ENCODE results near the gene IRGC. TPM values are rescaled to one million over a fixed set of nuclear protein-coding genes. Genes with fewer than 3 reads are reported as not detected.

The IRGC gene
- total RNA-seq, 1 experiment from 2014 or later = not detected

DNA sequence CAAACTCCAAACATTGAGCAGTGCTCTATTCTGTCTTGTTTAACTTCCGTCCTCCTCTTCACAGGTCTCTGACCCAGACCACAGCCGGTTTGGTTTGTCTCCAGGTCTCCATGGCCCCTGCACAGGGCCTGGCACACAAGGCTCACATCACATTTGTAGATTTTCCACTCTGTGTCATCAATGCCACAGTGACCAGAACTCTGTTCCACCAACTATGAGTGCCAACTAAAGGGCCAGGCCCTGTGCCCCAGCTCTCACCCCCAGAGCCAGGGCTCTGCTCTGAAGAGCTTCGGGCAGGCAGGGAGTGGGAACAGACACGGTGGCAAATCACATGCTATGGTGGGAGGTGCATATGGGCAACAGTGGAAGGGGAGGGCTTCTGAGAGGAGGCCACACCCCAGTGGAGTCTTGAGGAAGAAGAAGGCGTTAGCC lies 22.9 kb downstream of the IRGC start:
- Mint-ChIP-seq H3K9me3 (ENCODE audit: unreplicated experiment) (no peaks in the 10 kb centered on the region), H3K27me3 (ENCODE audit: insufficient read depth, unreplicated experiment) (no peaks in the 10 kb centered on the region), H3K4me1 (ENCODE audit: low read depth, unreplicated experiment) (peaks cover 4% of the 10 kb centered on the region), H3K4me3 (ENCODE audit: unreplicated experiment) (no peak overlapping the region), H3K27ac (ENCODE audit: unreplicated experiment) (peak overlapping the region; percentile 5), H3K36me3 (ENCODE audit: insufficient read depth, unreplicated experiment) (peaks cover 81% of the 10 kb centered on the region)
- CTCF ChIA-PET = no interaction called here
- Histone ChIP-seq H3K36me3 (ENCODE audit: control insufficient read depth, insufficient read depth, low read length) (peaks cover 17% of the 10 kb centered on the region), H3K27me3 (replicated peaks; ENCODE audit: control insufficient read depth, insufficient read depth, low read length) (no peaks in the 10 kb centered on the region), H3K4me3 (ENCODE audit: low read depth, low read length) (no peak overlapping the region), H3K4me1 (peaks cover 9% of the 10 kb centered on the region), H3K9me3 (no peaks in the 10 kb centered on the region)
- TF ChIP-seq, protein P1, sequence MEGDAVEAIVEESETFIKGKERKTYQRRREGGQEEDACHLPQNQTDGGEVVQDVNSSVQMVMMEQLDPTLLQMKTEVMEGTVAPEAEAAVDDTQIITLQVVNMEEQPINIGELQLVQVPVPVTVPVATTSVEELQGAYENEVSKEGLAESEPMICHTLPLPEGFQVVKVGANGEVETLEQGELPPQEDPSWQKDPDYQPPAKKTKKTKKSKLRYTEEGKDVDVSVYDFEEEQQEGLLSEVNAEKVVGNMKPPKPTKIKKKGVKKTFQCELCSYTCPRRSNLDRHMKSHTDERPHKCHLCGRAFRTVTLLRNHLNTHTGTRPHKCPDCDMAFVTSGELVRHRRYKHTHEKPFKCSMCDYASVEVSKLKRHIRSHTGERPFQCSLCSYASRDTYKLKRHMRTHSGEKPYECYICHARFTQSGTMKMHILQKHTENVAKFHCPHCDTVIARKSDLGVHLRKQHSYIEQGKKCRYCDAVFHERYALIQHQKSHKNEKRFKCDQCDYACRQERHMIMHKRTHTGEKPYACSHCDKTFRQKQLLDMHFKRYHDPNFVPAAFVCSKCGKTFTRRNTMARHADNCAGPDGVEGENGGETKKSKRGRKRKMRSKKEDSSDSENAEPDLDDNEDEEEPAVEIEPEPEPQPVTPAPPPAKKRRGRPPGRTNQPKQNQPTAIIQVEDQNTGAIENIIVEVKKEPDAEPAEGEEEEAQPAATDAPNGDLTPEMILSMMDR (IDR thresholded peaks at IDR 0.05; ENCODE audit: insufficient read depth in 1 of 2, low read depth in 1 of 2, low read length in 1 of 2, severe bottlenecking in 1 of 2, unreplicated experiment in 1 of 2) = no peak
- POLR2A ChIA-PET = no interaction called here
- no TSS peak for BruUV-seq (replicated peaks)
- intact Hi-C loops (cut with micrococcal nuclease; ENCODE audit: unreplicated experiment) = no loop called here
- DNase-seq = no peak

DNA sequence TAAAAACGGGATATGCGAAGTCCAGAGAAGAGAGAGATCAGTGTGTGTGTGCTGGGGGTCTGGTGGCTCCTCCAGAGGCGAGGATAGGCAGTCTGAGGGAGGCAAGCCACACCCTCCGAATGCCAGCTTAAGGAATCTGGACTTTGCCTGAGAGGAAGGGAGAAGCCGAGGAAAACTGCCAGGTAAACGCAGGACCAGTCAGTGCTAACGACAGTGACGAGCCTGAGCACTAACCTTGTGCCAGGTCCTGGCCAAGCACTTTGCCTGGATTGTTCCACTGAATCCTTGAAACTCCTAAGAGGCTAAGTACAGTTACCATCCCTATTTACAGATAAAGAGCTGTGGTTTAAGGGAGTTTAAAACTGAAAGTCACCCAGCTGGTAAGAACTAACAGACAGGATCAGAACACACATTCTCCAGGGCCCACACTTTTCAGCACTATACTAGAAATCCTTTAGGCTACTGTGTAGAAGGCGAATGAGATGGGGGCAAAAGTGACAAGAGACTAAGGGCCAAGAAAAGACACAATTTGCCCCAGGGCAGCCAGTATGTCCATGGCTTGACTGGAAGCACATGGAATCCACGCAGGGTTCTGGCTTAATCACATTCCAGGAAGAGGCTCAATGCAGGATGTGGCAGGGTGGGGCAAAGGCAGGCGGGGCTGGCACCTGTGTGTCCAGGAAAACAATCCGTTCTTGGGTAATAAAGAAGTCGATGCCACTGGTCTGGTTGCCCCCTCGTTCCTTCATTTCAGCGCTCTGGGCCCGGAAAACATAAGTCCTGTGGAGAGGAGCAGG lies 23.8 kb downstream of the IRGC start:
- Histone ChIP-seq H3K4me3 (ENCODE audit: low read depth, low read length) (no peak overlapping the region), H3K27me3 (replicated peaks; ENCODE audit: control insufficient read depth, insufficient read depth, low read length) (no peaks in the 10 kb centered on the region), H3K36me3 (ENCODE audit: control insufficient read depth, insufficient read depth, low read length) (peaks cover 15% of the 10 kb centered on the region), H3K9me3 (no peaks in the 10 kb centered on the region), H3K4me1 (peaks cover 9% of the 10 kb centered on the region)
- Mint-ChIP-seq H3K4me3 (ENCODE audit: unreplicated experiment) (no peak overlapping the region), H3K27me3 (ENCODE audit: insufficient read depth, unreplicated experiment) (no peaks in the 10 kb centered on the region), H3K4me1 (ENCODE audit: low read depth, unreplicated experiment) (peaks cover 4% of the 10 kb centered on the region), H3K27ac (ENCODE audit: unreplicated experiment) (peak overlapping the region; percentile 5), H3K36me3 (ENCODE audit: insufficient read depth, unreplicated experiment) (peaks cover 77% of the 10 kb centered on the region), H3K9me3 (ENCODE audit: unreplicated experiment) (no peaks in the 10 kb centered on the region)
- POLR2A ChIA-PET = no interaction called here
- TF ChIP-seq, protein P1 (IDR thresholded peaks at IDR 0.05; ENCODE audit: insufficient read depth in 1 of 2, low read depth in 1 of 2, low read length in 1 of 2, severe bottlenecking in 1 of 2, unreplicated experiment in 1 of 2) = no peak
- CTCF ChIA-PET = interaction anchor here (0.6 kb wide), 1 partner anchor 179 kb away, joined by 3 read pairs; no protein-coding TSS in a partner anchor
- BruUV-seq (replicated peaks) = no TSS peak
- intact Hi-C loops (cut with micrococcal nuclease; ENCODE audit: unreplicated experiment) = no loop called here
- DNase-seq = no peak

DNA sequence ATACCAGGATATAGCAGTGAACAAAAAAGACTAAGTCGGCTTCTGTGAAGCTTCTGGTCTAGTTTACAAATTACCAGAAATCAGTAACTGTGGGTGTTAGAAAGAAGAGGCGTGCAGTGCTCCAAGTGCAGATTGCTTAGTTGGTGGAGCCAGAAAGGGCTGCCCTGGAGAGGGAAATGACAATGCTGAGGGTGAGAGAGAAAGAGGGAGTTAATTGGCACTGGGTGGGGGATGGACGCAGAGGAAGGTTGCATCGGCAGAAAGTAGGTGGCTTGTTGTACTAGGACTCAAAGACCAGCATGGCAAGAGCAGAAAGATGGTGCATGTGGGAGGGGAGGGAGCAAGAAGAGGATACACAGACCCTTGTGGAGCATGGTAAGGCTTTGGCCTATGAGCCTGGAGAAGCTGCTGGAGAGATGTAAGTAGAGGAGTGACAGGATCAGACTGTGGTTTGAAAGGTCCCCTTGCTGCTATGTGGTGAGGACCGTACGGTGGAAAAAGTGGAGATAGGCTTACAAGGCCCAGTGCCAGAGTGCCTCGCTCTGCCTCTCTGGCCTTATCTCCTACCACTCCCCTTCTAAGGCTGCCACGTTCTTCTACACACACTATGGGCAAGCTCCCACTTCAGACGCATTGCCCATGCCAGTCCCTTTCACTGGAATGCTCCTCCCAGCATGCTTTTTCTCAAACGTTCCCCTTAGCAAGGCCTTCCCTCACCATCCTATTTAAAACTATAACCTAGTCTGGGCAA lies 25.4 kb downstream of the IRGC start:
- TF ChIP-seq, protein P1 (IDR thresholded peaks at IDR 0.05; ENCODE audit: insufficient read depth in 1 of 2, low read depth in 1 of 2, low read length in 1 of 2, severe bottlenecking in 1 of 2, unreplicated experiment in 1 of 2) = no peak
- Histone ChIP-seq H3K27me3 (replicated peaks; ENCODE audit: control insufficient read depth, insufficient read depth, low read length) (no peaks in the 10 kb centered on the region), H3K4me3 (ENCODE audit: low read depth, low read length) (no peak overlapping the region), H3K4me1 (peaks cover 9% of the 10 kb centered on the region), H3K36me3 (ENCODE audit: control insufficient read depth, insufficient read depth, low read length) (peaks cover 16% of the 10 kb centered on the region), H3K9me3 (no peaks in the 10 kb centered on the region)
- intact Hi-C loops (cut with micrococcal nuclease; ENCODE audit: unreplicated experiment) = no loop called here
- peaks cover 72% of the 10 kb centered on the region for H3K36me3 Mint-ChIP-seq (ENCODE audit: insufficient read depth, unreplicated experiment)
- H3K4me1 Mint-ChIP-seq (ENCODE audit: low read depth, unreplicated experiment) = peaks cover 4% of the 10 kb centered on the region
- no peaks in the 10 kb centered on the region for H3K9me3 Mint-ChIP-seq (ENCODE audit: unreplicated experiment)
- H3K27me3 Mint-ChIP-seq (ENCODE audit: insufficient read depth, unreplicated experiment) = no peaks in the 10 kb centered on the region
- no peak overlapping the region for H3K27ac Mint-ChIP-seq (ENCODE audit: unreplicated experiment)
- POLR2A ChIA-PET = no interaction called here
- no peak for DNase-seq
- H3K4me3 Mint-ChIP-seq (ENCODE audit: unreplicated experiment) = no peak overlapping the region
- BruUV-seq (replicated peaks) = no TSS peak
- CTCF ChIA-PET = no interaction called here
